ENCODE data around the gene TMEM63C.

TMEM63C gene

DNA sequence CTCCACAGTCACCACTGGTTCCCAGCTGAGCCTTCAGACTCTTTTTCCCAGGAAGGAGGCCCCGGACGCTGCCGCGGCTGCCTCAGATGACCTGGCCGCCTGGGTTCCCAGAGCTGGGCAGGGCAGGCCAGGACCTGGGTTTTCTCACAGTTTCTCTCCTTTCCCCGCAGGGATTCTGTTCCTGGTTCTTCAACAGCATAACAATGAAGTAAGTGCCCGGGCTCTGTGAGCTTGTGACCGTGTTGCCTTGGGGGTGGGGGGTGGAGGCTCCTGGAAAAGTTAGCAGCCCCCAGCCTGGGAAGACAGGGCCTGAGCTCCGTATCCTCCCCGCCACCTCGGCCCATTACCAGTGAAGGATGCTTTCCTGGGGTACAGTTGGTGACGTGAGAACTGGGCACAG is 43.7 kb downstream of the TMEM63C start:
- no peaks in the 10 kb centered on the region for H3K36me3 ChIP-seq (ENCODE audit: control insufficient read depth, insufficient read depth, low read length)
- H3K9me3 ChIP-seq (ENCODE audit: control insufficient read depth, insufficient read depth, low read length) = no peaks in the 10 kb centered on the region
- no peak overlapping the region for H3K9ac ChIP-seq (ENCODE audit: low read depth, low read length)
- no peak overlapping the region for H3K4me3 ChIP-seq (ENCODE audit: low read depth, low read length)
- no peak overlapping the region for H3K27ac ChIP-seq (ENCODE audit: low read depth, low read length)
- H3K4me1 ChIP-seq (ENCODE audit: control insufficient read depth, insufficient read depth, low read length) = peaks cover 30% of the 10 kb centered on the region
- H3K27me3 ChIP-seq (ENCODE audit: control insufficient read depth, insufficient read depth, low read length) = no peaks in the 10 kb centered on the region

DNA sequence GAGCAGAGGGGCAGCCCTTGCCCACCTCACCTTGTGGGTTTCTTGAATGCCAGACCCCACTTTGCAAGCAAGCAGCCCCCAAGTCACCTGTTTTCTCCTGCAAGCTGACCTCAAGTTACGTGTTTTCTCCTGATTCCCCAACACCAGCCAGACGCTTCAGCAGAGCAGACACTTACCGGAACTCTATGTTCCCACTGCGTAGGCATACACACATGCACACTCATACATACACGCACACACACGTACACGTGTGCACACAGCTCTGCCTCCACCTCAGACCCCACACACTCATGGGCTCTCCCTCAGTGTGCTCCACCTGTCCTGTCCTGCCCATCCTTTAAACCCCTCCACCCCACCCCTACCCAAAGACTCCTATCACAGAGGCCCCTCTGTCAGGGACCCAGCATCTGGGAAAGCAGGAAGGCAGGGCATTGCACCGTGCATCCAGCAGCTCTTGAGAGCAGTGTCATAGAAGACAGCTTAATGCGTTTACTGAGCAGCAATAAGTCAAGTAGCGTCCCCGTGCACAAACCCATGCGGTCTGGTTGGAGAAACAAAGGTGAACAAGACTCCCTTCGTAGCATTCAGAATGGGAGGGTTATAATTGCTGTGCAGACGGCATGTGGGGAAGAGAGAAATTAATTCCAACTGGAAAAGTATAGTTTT is 44.4 kb downstream of the TMEM63C start:
- no peaks in the 10 kb centered on the region for H3K27me3 ChIP-seq (ENCODE audit: control insufficient read depth, insufficient read depth, low read length)
- no peaks in the 10 kb centered on the region for H3K9me3 ChIP-seq (ENCODE audit: control insufficient read depth, insufficient read depth, low read length)
- no peak overlapping the region for H3K9ac ChIP-seq (ENCODE audit: low read depth, low read length)
- no peak overlapping the region for H3K4me3 ChIP-seq (ENCODE audit: low read depth, low read length)
- no peak overlapping the region for H3K27ac ChIP-seq (ENCODE audit: low read depth, low read length)
- H3K4me1 ChIP-seq (ENCODE audit: control insufficient read depth, insufficient read depth, low read length) = peaks cover 30% of the 10 kb centered on the region
- no peaks in the 10 kb centered on the region for H3K36me3 ChIP-seq (ENCODE audit: control insufficient read depth, insufficient read depth, low read length)

GRCh38 chr14:77228056-77228455 is 46.5 kb downstream of the TMEM63C start:
- Histone ChIP-seq H3K27ac (ENCODE audit: low read depth, low read length) (no peak overlapping the region), H3K9ac (ENCODE audit: low read depth, low read length) (no peak overlapping the region), H3K4me1 (ENCODE audit: control insufficient read depth, insufficient read depth, low read length) (peaks cover 15% of the 10 kb centered on the region; the same call in 1 of the 2 replicates), H3K9me3 (ENCODE audit: control insufficient read depth, insufficient read depth, low read length) (no peaks in the 10 kb centered on the region), H3K36me3 (ENCODE audit: control insufficient read depth, insufficient read depth, low read length) (no peaks in the 10 kb centered on the region), H3K4me3 (ENCODE audit: low read depth, low read length) (no peak overlapping the region), H3K27me3 (ENCODE audit: control insufficient read depth, insufficient read depth, low read length) (no peaks in the 10 kb centered on the region)

- Histone ChIP-seq H3K9me3 (ENCODE audit: control insufficient read depth, insufficient read depth, low read length) (no peaks in the 10 kb centered on the region), H3K36me3 (ENCODE audit: control insufficient read depth, insufficient read depth, low read length) (no peaks in the 10 kb centered on the region), H3K4me3 (ENCODE audit: low read depth, low read length) (no peak overlapping the region), H3K9ac (ENCODE audit: low read depth, low read length) (no peak overlapping the region), H3K4me1 (ENCODE audit: control insufficient read depth, insufficient read depth, low read length) (no peaks in the 10 kb centered on the region), H3K27me3 (ENCODE audit: control insufficient read depth, insufficient read depth, low read length) (no peaks in the 10 kb centered on the region), H3K27ac (ENCODE audit: low read depth, low read length) (no peak overlapping the region)
Observed at GRCh38 chr14:77230914-77231313, 49.3 kb downstream of the TMEM63C start.

DNA sequence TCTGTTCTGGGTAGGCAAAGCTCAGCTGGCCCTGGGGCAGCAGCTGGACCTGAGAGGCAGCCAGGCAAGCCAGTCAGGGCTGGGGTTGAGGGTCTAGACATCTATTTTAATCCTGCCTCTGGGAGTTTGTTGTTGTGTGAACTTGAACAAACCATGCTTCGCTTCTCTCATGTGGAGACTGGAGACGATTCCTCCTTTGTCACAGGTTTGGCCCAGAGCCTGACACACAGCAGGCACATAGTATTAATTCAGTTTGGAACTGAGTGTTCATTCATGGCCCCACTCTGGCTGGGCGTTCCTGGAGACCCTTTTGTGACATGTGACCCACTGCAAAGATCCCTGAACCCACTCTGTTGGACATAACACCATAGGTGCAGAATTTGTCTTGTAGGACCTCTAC is 50.1 kb downstream of the TMEM63C start:
- Histone ChIP-seq H3K27ac (ENCODE audit: low read depth, low read length) (no peak overlapping the region), H3K4me3 (ENCODE audit: low read depth, low read length) (no peak overlapping the region), H3K9ac (ENCODE audit: low read depth, low read length) (no peak overlapping the region), H3K36me3 (ENCODE audit: control insufficient read depth, insufficient read depth, low read length) (no peaks in the 10 kb centered on the region), H3K27me3 (ENCODE audit: control insufficient read depth, insufficient read depth, low read length) (no peaks in the 10 kb centered on the region), H3K4me1 (ENCODE audit: control insufficient read depth, insufficient read depth, low read length) (no peaks in the 10 kb centered on the region), H3K9me3 (ENCODE audit: control insufficient read depth, insufficient read depth, low read length) (no peaks in the 10 kb centered on the region)

- no peak overlapping the region for H3K9ac ChIP-seq (ENCODE audit: low read depth, low read length)
- no peaks in the 10 kb centered on the region for H3K9me3 ChIP-seq (ENCODE audit: control insufficient read depth, insufficient read depth, low read length)
- H3K27ac ChIP-seq (ENCODE audit: low read depth, low read length) = no peak overlapping the region
- no peaks in the 10 kb centered on the region for H3K27me3 ChIP-seq (ENCODE audit: control insufficient read depth, insufficient read depth, low read length)
- H3K4me3 ChIP-seq (ENCODE audit: low read depth, low read length) = no peak overlapping the region
- no peaks in the 10 kb centered on the region for H3K4me1 ChIP-seq (ENCODE audit: control insufficient read depth, insufficient read depth, low read length)
- H3K36me3 ChIP-seq (ENCODE audit: control insufficient read depth, insufficient read depth, low read length) = no peaks in the 10 kb centered on the region
Observed at GRCh38 chr14:77236814-77237213, 55.2 kb downstream of the TMEM63C start.

DNA sequence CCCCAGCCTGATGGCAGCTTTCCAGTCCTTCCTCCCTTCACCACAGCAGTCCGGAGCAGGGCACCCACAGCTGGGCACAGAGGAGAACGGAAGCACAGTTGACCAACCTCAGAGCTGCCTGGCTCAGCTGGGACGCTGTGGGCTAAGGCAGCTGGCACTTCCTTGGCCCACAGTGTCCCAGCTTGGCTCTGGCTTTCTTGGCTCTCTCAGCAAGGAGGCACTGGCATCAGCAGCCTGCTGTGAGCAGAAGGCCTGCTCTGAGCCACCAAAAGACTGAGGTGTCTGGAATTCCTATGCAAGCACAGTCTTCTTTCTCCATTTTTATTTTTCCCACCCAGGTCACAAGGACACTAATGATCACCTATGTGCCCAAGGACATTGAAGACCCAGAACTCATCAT is 56.8 kb downstream of the TMEM63C start:
- no peaks in the 10 kb centered on the region for H3K36me3 ChIP-seq (ENCODE audit: control insufficient read depth, insufficient read depth, low read length)
- no peak overlapping the region for H3K9ac ChIP-seq (ENCODE audit: low read depth, low read length)
- no peaks in the 10 kb centered on the region for H3K4me1 ChIP-seq (ENCODE audit: control insufficient read depth, insufficient read depth, low read length)
- H3K27ac ChIP-seq (ENCODE audit: low read depth, low read length) = no peak overlapping the region
- no peak overlapping the region for H3K4me3 ChIP-seq (ENCODE audit: low read depth, low read length)
- no peaks in the 10 kb centered on the region for H3K27me3 ChIP-seq (ENCODE audit: control insufficient read depth, insufficient read depth, low read length)
- no peaks in the 10 kb centered on the region for H3K9me3 ChIP-seq (ENCODE audit: control insufficient read depth, insufficient read depth, low read length)

GRCh38 chr14:77238996-77239395 is 57.4 kb downstream of the TMEM63C start:
- no peak overlapping the region for H3K27ac ChIP-seq (ENCODE audit: low read depth, low read length)
- no peaks in the 10 kb centered on the region for H3K4me1 ChIP-seq (ENCODE audit: control insufficient read depth, insufficient read depth, low read length)
- no peaks in the 10 kb centered on the region for H3K36me3 ChIP-seq (ENCODE audit: control insufficient read depth, insufficient read depth, low read length)
- no peak overlapping the region for H3K9ac ChIP-seq (ENCODE audit: low read depth, low read length)
- H3K4me3 ChIP-seq (ENCODE audit: low read depth, low read length) = no peak overlapping the region
- H3K27me3 ChIP-seq (ENCODE audit: control insufficient read depth, insufficient read depth, low read length) = no peaks in the 10 kb centered on the region
- no peaks in the 10 kb centered on the region for H3K9me3 ChIP-seq (ENCODE audit: control insufficient read depth, insufficient read depth, low read length)

- no peaks in the 10 kb centered on the region for H3K36me3 ChIP-seq (ENCODE audit: control insufficient read depth, insufficient read depth, low read length)
- H3K9me3 ChIP-seq (ENCODE audit: control insufficient read depth, insufficient read depth, low read length) = no peaks in the 10 kb centered on the region
- H3K4me3 ChIP-seq (ENCODE audit: low read depth, low read length) = no peak overlapping the region
- no peaks in the 10 kb centered on the region for H3K4me1 ChIP-seq (ENCODE audit: control insufficient read depth, insufficient read depth, low read length)
- no peak overlapping the region for H3K9ac ChIP-seq (ENCODE audit: low read depth, low read length)
- no peaks in the 10 kb centered on the region for H3K27me3 ChIP-seq (ENCODE audit: control insufficient read depth, insufficient read depth, low read length)
- H3K27ac ChIP-seq (ENCODE audit: low read depth, low read length) = no peak overlapping the region
Observed at GRCh38 chr14:77239412-77239811, 57.8 kb downstream of the TMEM63C start.

GRCh38 chr14:77240336-77240915 is 58.8 kb downstream of the TMEM63C start:
- no peaks in the 10 kb centered on the region for H3K4me1 ChIP-seq (ENCODE audit: control insufficient read depth, insufficient read depth, low read length)
- H3K27me3 ChIP-seq (ENCODE audit: control insufficient read depth, insufficient read depth, low read length) = no peaks in the 10 kb centered on the region
- no peak overlapping the region for H3K27ac ChIP-seq (ENCODE audit: low read depth, low read length)
- H3K9ac ChIP-seq (ENCODE audit: low read depth, low read length) = no peak overlapping the region
- no peaks in the 10 kb centered on the region for H3K36me3 ChIP-seq (ENCODE audit: control insufficient read depth, insufficient read depth, low read length)
- H3K9me3 ChIP-seq (ENCODE audit: control insufficient read depth, insufficient read depth, low read length) = no peaks in the 10 kb centered on the region
- H3K4me3 ChIP-seq (ENCODE audit: low read depth, low read length) = no peak overlapping the region

GRCh38 chr14:77241955-77242354 is 60.4 kb downstream of the TMEM63C start:
- no peak overlapping the region for H3K27ac ChIP-seq (ENCODE audit: low read depth, low read length)
- no peak overlapping the region for H3K9ac ChIP-seq (ENCODE audit: low read depth, low read length)
- H3K4me3 ChIP-seq (ENCODE audit: low read depth, low read length) = no peak overlapping the region
- H3K27me3 ChIP-seq (ENCODE audit: control insufficient read depth, insufficient read depth, low read length) = no peaks in the 10 kb centered on the region
- H3K36me3 ChIP-seq (ENCODE audit: control insufficient read depth, insufficient read depth, low read length) = no peaks in the 10 kb centered on the region
- H3K9me3 ChIP-seq (ENCODE audit: control insufficient read depth, insufficient read depth, low read length) = no peaks in the 10 kb centered on the region
- no peaks in the 10 kb centered on the region for H3K4me1 ChIP-seq (ENCODE audit: control insufficient read depth, insufficient read depth, low read length)
